Endothelial cell (in vitro differentiated cells): Measurements from ENCODE around the gene OLFM2. TPM values are rescaled to one million over a fixed set of nuclear protein-coding genes. Genes with fewer than 3 reads are reported as not detected.

ENCODE experiments used
- DNase-seq: peaks from one replicate; pipeline ENCODE4 v3.0.0; 2021; ENCODE audit warnings: low spot score
- H3K27ac Mint-ChIP-seq: one replicate; pipeline ENCODE4 v1.8.0; 2021; ENCODE audit warnings: mixed read lengths, inconsistent platforms; ENCODE audit not compliant: unreplicated experiment
- H3K27me3 Mint-ChIP-seq: one replicate; pipeline ENCODE4 v1.8.0; 2021; ENCODE audit warnings: mild to moderate bottlenecking, moderate library complexity, mixed read lengths, inconsistent platforms; ENCODE audit not compliant: unreplicated experiment
- H3K36me3 Mint-ChIP-seq: one replicate; pipeline ENCODE4 v1.8.0; 2021; ENCODE audit warnings: mild to moderate bottlenecking, low read depth, mixed read lengths, inconsistent platforms; ENCODE audit not compliant: unreplicated experiment
- H3K4me1 Mint-ChIP-seq: one replicate; pipeline ENCODE4 v1.8.0; 2021; ENCODE audit warnings: mild to moderate bottlenecking, mixed read lengths, inconsistent platforms; ENCODE audit not compliant: unreplicated experiment
- H3K4me3 Mint-ChIP-seq: one replicate; pipeline ENCODE4 v1.8.0; 2021; ENCODE audit warnings: mild to moderate bottlenecking, mixed read lengths, inconsistent platforms; ENCODE audit not compliant: unreplicated experiment
- H3K9me3 Mint-ChIP-seq: one replicate; pipeline ENCODE4 v1.8.0; 2021; ENCODE audit warnings: mixed read lengths, inconsistent platforms; ENCODE audit not compliant: unreplicated experiment
- CTCF ChIP-seq: fragments of 200-600 bp; sonication (generic); IDR thresholded peaks from one replicate; pipeline ENCODE4 v1.5.0; 2021; ENCODE audit warnings: antibody characterized with exemption; ENCODE audit not compliant: unreplicated experiment
- total RNA-seq: library from RNA; stranded (reverse); fragmentation: NEBNext Ultra II Directional; extraction: Animal tissue kit (Norgen Biotek cat#: 25700); gene quantifications from one replicate; pipeline ENCODE4 v1.2.1, GENCODE V29; 2021; ENCODE audit not compliant: unreplicated experiment

OLFM2 gene
- total RNA-seq, 1 donor from 2014 or later = 12.0 TPM

- H3K4me3 Mint-ChIP-seq = peak overlapping the region; percentile 85
- peaks cover 10% of the 10 kb centered on the region for H3K4me1 Mint-ChIP-seq
- peak; percentile 90 for DNase-seq
- no peaks in the 10 kb centered on the region for H3K36me3 Mint-ChIP-seq
- no peaks in the 10 kb centered on the region for H3K9me3 Mint-ChIP-seq
- peak; percentile 65 for TF ChIP-seq CTCF
- H3K27me3 Mint-ChIP-seq = peaks cover 5% of the 10 kb centered on the region
- no peak overlapping the region for H3K27ac Mint-ChIP-seq
Observed at GRCh38 chr19:9914315-9915207, 21.8 kb downstream of the OLFM2 start.

- Mint-ChIP-seq H3K9me3 (no peaks in the 10 kb centered on the region), H3K36me3 (no peaks in the 10 kb centered on the region), H3K27me3 (peaks cover 5% of the 10 kb centered on the region), H3K27ac (no peak overlapping the region), H3K4me1 (peaks cover 10% of the 10 kb centered on the region), H3K4me3 (peak overlapping the region; percentile 85)
- DNase-seq = no peak
- no peak for TF ChIP-seq CTCF
Observed at GRCh38 chr19:9914001-9914314, 22.4 kb downstream of the OLFM2 start.

- TF ChIP-seq CTCF = no peak
- Mint-ChIP-seq H3K27ac (no peak overlapping the region), H3K4me1 (peaks cover 10% of the 10 kb centered on the region), H3K9me3 (no peaks in the 10 kb centered on the region), H3K36me3 (no peaks in the 10 kb centered on the region), H3K4me3 (peak overlapping the region; percentile 83), H3K27me3 (peaks cover 5% of the 10 kb centered on the region)
- peak; percentile 51 for DNase-seq
Observed at GRCh38 chr19:9913237-9914000, 22.9 kb downstream of the OLFM2 start.

DNA sequence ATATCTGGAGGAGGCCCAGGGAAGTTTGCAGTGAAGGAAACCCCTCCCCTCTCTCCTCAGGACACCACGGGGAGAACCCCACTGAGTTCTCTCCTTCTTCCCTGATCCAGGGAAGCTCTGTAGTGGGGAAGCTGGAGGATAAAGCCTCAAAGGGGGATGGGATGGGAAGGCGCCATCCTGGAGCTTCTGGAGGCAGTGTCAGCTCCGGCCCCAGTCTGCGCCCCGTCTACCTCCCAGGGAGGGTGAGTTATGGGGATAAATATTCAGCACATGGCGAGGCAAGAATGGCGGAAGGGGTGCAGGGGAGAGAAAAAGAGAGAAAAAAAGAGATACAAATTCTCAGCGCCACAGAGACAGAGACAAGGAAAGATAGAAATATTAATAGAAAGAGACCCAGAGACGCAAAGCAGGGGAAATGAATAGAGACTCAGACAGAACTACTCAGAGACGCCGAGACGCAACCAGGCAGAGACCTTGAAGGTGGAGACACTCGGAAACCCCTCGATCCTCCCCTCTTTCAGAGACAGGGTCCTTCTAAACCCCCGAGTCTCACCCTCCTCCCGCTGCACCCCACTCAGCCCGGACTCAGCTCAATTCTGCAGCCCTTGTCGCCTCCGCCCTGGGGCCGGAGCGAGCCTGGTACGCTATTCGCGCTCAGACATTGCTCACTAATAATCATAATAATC, 23.6 kb downstream of the OLFM2 start:
- no peak overlapping the region for H3K27ac Mint-ChIP-seq
- peaks cover 10% of the 10 kb centered on the region for H3K4me1 Mint-ChIP-seq
- no peak for DNase-seq
- no peaks in the 10 kb centered on the region for H3K36me3 Mint-ChIP-seq
- peak overlapping the region; percentile 83 for H3K4me3 Mint-ChIP-seq
- no peak for TF ChIP-seq CTCF
- H3K27me3 Mint-ChIP-seq = peaks cover 5% of the 10 kb centered on the region
- H3K9me3 Mint-ChIP-seq = no peaks in the 10 kb centered on the region
